ENCODE results near the gene MOCS1.

MOCS1 gene

DNA sequence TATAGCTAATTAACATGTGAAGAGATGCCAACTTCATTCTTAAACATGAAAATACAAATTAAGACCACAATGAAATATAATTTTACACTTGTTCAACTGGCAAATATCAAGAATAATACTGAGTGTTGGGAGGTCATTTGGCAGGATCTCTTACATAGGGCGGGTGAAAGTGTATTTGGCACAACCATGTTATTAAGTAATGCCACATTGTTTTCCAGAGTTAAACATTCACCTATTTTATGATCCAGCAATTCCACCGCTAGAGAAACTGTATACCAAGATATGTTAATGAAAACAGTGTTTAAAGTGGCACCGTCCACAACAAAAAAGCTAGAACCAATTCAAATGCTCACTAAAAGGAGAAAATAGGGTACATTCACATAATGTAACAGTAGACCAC lies 14.1 kb downstream of the MOCS1 start:
- TF ChIP-seq, protein P1, sequence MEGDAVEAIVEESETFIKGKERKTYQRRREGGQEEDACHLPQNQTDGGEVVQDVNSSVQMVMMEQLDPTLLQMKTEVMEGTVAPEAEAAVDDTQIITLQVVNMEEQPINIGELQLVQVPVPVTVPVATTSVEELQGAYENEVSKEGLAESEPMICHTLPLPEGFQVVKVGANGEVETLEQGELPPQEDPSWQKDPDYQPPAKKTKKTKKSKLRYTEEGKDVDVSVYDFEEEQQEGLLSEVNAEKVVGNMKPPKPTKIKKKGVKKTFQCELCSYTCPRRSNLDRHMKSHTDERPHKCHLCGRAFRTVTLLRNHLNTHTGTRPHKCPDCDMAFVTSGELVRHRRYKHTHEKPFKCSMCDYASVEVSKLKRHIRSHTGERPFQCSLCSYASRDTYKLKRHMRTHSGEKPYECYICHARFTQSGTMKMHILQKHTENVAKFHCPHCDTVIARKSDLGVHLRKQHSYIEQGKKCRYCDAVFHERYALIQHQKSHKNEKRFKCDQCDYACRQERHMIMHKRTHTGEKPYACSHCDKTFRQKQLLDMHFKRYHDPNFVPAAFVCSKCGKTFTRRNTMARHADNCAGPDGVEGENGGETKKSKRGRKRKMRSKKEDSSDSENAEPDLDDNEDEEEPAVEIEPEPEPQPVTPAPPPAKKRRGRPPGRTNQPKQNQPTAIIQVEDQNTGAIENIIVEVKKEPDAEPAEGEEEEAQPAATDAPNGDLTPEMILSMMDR (IDR thresholded peaks at IDR 0.05; ENCODE audit: low read depth, low read length, missing control alignments), result no peak
- no peak overlapping the region for H3K4me3 ChIP-seq (ENCODE audit: low read depth, low read length)
- no peak for DNase-seq (ENCODE audit: low read depth)

DNA sequence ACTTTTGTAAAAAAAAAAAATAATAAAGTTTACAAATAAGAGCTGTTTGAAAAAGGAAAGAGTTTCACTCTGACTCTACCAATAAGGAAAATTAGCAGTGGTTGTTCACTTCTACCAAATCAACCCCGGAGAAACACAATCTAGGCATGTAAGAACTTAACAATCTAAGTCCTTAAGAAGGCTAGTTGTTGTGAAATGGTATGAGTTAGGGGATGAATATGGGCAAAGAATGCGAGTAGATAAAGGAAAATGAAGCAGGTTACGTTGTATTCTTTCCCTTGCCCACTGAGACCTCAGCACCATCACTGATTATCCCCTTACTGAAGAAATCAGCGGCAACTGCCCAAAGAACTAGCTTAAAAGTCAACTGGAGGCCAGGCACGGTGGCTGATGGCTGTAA lies 15.4 kb downstream of the MOCS1 start:
- H3K4me3 ChIP-seq (ENCODE audit: low read depth, low read length), result no peak overlapping the region
- TF ChIP-seq, protein P1 (IDR thresholded peaks at IDR 0.05; ENCODE audit: low read depth, low read length, missing control alignments), result no peak
- DNase-seq (ENCODE audit: low read depth), result no peak

DNA sequence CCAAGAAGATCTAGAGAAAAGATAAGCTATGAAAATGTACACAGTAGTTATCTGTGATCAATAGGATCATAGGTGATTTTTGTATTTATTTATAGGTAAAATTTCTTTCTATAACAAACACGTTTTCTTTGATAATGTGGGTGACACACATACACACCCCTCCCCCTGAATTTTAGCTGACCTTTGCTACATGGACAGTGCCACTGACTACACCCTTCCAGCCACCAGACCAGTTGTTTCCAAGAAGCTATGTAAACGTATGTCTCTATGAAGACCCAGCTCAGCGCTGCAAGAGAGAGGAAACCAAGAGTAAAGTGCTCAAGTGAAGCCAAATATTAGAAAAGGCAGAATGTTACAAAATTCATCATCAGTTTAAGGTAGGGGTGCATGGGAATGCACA lies 16.3 kb downstream of the MOCS1 start:
- no peak overlapping the region for H3K4me3 ChIP-seq (ENCODE audit: low read depth, low read length)
- TF ChIP-seq, protein P1 (IDR thresholded peaks at IDR 0.05; ENCODE audit: low read depth, low read length, missing control alignments), result no peak
- no peak for DNase-seq (ENCODE audit: low read depth)

DNA sequence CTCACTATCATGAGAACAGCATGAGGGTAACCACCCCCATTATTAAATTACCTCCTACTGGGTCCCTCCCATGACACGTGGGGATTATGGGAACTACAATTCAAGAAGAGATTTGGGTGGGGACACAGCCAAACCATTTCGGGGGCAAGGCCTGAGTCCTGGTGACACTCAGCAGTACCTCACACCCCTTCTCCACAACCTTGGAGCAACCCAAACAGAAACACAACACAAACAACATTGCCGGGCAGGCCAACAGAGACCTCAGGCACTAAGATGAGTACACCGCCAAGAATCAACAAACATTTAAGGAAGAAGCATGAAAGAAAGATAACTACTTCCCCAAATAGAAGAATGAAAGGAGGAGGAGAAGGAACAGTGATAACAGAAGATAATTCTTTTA lies 16.9 kb downstream of the MOCS1 start:
- TF ChIP-seq, protein P1 (IDR thresholded peaks at IDR 0.05; ENCODE audit: low read depth, low read length, missing control alignments), result no peak
- H3K4me3 ChIP-seq (ENCODE audit: low read depth, low read length), result no peak overlapping the region

DNA sequence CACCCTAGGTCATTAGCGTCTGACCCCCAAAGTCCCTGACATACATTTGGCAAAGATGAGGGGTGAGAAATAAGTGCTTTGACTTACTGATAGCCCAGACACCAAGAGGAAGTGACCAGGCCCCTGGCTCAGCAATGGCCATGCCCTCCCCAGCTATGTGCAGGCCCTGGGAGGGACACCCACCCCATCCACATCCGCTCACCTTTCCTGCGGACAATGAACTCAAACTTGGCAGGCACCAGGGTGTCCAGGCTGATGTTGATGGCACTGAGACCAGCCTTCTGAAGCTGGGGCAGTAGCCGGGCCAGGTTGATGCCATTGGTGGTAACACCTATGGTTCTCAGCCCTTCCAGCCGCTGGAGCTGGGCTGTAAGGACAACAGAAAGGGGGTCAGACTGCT lies 18.4 kb downstream of the MOCS1 start:
- DNase-seq (ENCODE audit: low read depth), result no peak
- no peak overlapping the region for H3K4me3 ChIP-seq (ENCODE audit: low read depth, low read length)
- TF ChIP-seq, protein P1 (IDR thresholded peaks at IDR 0.05; ENCODE audit: low read depth, low read length, missing control alignments), result no peak

More for the DNA sequence above, 16.9 kb downstream of the MOCS1 start:
- no peak for DNase-seq (ENCODE audit: low read depth)

- DNase-seq (ENCODE audit: low read depth), result no peak
- H3K4me3 ChIP-seq (ENCODE audit: low read depth, low read length), result no peak overlapping the region
- TF ChIP-seq, protein P1 (IDR thresholded peaks at IDR 0.05; ENCODE audit: low read depth, low read length, missing control alignments), result no peak
Measured at GRCh38 chr6:39914239-39914638, 20.0 kb downstream of the MOCS1 start.

GRCh38 chr6:39913391-39913916 lies 20.8 kb downstream of the MOCS1 start:
- H3K4me3 ChIP-seq (ENCODE audit: low read depth, low read length), result no peak overlapping the region
- TF ChIP-seq, protein P1 (IDR thresholded peaks at IDR 0.05; ENCODE audit: low read depth, low read length, missing control alignments), result no peak

More at GRCh38 chr6:39913391-39913916, 20.8 kb downstream of the MOCS1 start:
- DNase-seq (ENCODE audit: low read depth), result no peak

Data from GM12864 (cell line).